ENCODE measurements around the gene LRMDA.

The LRMDA gene

DNA sequence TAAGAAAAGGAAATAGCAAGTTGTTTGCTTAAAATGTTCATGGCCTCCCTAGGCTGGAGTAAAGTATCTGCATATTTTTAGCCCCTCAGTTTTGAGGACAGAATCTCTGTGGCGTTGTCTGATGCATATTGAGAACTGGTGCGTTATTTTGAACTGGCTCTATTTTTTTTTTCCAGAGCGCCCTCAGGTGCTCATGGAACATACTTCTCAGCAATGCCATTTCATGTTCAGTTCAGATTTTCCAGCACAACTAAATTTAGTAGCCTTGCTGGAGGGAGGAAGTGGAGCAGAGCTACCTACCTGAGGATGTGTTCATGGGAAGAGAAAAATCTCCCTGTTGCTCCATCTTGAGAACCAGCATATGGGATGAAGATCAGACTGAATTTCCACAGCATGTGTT is 870.5 kb downstream of the LRMDA start:
- no peak for FAIRE-seq

DNA sequence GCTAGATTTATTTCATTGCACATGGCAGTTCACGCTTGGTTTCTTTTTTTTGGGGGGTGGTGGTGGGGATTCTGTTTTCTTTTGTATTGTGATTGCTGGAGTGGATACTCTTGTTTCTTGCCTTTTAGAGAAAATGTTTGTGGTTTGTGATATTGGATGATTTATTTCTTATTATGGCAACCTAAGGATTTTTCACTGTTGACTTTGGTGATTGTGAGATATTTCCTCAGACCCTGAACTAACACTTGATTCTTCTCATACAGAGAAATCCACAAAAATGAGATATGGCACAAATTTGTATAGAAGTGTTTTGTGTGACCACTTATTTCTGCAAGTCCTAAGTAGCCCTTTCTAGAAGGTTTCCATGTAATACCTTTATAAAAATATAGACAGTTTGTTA is 871.1 kb downstream of the LRMDA start:
- FAIRE-seq, result no peak

DNA sequence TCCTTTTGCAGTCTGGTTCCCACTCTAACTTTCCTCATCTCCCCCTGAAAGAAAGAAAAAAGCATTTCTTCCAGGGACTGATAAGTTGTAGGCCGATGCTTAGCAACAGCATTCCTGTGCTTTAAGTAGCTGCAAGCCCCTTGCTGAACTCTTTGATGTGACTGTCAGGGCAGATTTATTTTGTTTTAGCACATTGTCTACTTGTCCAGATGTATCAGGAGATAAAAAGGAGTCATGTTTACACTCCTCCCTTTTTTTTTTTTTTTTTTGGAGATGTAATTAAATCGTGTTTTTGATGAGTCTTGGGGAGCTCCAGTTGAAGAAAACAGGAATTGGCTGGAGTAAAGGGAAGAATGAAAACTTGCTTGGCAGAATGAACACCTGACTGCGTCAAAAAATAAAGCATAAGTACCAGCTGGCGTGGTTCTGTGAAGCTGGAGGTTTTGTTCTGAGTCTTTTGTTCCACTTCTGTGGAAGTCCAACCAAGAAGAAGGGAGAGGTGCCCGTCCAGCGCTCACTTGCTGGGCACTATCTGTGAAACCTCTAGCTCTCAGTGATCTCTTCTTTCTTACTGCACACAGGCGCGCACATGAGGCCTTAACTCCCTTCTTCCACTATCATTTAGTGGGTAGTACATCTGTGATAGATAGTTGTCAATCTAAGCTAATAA is 871.7 kb downstream of the LRMDA start:
- FAIRE-seq, result no peak

DNA sequence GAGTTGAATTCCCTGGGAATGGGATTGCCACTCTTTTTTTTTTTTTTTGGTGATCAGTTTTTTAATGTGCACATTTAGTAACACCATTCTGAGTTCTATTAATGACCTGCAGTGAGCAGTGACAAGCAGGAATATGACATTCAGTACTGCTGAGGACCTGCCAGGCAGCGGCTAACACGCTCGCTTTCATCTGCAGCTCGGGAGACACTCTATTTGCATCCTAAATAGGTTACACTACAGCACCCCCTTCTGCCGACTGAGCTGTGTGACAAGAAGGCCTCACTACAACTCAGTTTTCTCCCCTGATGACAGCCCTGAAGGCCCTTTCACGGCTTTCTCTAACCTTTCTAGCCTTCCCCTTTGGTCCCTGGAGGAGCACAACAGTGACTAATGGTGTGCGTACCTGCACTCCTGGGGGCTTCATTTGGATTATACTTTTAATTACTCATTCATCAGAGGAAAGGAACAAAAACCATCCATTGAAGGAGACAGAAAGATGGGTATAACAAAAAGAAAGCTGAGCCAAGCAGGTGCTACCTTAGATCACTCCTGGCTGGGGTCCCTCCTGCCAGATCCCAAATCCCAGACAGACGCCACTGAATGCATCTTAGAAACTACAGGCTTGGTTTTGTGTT is 872.4 kb downstream of the LRMDA start:
- no peak for FAIRE-seq

DNA sequence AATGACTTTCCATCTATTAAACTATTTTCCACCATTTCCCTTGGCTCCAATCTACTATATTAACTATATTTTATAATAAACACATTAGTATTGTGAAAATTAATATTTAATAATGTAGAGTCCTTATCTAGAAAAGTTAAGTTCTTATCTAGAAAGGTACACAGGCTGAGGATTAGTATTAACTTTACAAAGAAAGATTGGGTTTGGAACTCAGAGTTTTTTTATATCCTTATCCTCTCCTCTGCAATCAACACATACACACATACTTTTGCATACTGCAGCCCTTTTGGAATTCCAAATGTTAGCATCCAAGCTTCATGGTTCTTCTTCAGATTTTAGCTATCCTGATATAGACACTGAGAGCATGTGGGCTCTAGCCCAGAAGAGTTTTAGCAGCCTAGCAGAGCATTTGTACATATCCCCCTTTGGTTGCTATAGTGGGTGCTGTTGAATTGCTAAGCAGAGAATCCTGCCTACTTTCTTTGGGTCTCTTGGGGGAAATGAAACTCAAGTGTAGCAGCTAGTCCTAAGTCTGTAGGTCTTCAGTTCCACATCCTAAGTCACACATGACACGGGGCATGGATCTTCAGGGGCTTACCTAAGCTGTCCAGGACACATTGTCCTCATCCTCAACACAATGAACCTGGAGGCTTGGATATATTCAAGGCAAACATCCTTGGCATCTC is 874.6 kb downstream of the LRMDA start:
- no peak for FAIRE-seq

DNA sequence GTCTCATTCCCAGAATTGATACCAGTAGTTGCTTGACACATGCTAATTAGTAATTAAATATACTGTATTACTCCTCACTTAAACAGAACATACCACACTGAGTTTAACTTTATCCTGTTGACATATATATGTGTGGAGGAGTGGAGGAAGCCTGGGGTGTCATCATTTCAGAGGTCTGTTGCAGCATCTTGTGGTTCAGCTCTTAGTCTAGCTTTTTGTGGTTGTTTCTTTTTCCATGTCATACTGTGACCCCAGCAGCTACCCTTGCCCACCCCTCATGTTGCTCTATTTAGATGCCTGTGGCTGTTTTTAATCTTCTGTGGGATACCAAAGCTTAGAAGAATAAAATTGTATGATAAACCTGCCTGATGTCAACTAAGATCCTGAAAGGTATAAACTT is 875.4 kb downstream of the LRMDA start:
- no peak for FAIRE-seq

DNA sequence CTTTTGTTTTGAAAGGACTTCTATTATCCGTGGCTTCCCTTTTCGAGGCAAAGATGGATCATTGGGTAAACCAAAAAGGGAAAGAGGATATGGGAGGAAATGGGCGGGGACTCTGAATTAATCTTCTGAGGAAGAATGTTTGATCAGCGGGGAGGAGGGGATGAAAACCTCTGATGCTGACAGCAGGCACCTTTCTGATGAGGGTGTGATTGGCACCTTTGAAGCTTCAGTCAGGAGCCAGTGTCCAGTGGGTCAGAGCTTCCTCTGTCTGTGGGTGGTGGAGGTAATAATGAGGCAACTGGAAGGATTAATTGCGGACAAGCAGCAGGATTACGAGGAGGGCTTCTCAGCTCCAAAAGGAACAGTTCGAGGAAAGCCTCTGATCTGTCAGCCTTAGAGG is 877.6 kb downstream of the LRMDA start:
- FAIRE-seq, result no peak

DNA sequence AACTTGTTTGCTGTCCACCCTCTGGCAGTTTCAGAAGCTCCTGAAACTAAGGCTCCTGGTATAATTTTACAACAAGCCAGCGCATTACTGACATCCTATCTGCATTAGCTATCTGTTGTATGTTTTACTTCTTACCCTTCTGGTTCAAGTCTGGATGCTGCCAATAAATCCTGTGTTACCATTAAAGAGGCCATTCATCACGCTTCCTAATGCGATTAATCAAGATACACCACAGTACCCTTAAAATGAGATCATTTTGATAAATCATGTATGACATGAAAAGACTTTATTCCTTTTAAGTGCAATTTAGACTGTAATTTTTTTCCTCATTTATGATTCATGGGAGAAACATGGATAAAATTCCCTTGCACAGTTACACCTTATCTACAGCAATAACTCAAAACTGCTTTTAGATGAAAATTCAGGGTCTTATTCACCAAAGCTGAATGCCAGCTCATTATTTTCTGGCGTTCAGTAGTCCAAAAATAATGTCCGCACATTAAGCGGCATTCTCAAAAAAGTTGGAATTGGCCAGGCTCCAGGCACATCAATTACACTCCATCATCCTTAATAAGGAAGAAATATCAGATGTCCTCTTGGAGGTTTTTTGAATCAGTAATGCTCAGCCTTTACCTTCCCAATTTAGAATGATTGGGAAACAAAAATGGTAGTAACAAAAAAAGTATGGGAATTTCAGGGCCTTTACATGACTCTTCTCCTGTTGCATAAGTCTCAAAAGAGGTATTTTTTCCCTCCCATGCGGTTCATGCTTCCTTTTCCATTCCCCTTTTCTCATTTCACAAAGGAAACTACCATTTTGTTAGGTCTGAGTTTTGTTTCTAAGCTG is 878.5 kb downstream of the LRMDA start:
- no peak for FAIRE-seq

DNA sequence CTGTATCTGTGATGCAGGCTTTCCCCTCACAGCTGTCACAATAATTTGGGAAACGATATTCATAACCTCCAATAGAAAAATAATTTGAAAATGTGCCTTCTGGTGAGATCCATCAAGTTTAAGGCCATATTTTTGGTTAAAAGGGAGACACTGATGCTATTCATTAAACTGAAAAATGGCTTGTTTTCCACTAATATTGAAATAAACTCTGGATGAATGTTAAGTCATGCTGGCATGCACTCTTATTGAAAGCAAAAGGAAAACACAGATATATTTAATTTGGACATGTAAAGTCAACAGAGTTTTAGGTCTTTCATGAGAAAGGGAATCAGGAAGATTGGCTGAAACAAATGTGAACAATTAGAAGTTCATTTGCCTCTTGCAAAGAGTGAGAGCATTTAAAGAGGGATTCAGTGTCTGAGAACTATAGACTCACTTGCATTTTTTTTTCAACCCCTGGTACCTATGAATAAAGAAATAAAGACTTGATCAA is 879.2 kb downstream of the LRMDA start:
- no peak for FAIRE-seq

DNA sequence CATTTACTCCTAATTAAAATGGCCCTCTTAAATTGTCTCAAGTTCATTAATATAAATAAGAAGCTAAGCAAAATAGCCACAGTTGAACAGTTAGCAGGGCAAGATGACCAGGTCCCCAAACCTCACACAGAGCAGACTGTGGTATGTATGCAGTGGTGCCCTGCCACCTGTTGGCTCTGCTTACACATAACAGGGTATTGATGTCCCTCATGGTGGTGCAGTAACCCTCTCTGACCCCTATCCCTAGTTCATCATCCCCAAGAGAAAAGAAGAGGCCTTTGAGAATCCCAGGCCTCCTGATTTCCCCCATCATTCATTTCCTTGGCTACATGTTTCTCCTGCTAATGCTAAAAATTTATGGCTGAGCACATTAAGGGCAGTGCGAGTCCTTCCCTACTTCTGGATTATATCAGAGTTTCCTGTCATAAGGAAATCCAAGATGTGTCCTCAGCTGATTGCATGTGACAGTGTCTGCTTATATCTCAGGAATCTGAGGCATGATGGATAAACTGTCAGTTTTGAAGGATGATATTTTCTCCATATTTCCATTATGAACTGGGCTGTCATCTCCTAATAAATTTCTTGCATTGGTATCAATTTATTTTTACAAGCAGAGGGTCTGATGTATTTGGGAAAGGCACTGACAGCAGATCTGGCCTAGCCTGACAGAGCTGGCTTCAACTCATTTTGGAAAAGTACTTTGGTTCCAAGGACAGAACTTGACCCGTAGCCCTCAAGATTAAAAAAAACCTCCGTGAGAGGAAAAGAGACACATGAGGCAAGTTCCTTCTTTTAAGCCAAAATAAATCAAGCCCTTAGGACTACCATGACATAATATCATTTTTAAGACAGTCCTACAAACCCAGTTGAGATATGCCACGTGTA is 880.6 kb downstream of the LRMDA start:
- FAIRE-seq, result no peak

DNA sequence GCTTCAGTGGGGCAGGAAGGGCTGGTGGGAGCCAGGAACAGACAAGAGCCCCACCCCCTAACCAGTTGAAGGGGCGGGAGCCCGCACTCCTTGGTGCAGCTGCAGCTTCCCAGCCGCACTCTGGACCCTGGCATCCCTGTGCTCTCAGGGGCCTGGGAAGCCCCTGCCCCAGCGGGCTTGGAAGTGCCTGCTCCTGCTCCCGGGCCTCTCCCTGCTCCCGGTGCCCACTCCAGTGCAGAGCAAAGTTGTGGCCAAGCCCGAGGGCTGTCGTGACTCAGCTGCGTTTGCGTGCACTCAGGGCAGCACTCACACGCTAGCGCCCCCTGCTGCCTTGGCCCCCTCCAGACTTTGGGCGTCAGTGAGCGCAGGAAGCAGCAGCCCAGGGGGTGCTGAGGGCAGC is 883.8 kb downstream of the LRMDA start:
- no peak for FAIRE-seq

DNA sequence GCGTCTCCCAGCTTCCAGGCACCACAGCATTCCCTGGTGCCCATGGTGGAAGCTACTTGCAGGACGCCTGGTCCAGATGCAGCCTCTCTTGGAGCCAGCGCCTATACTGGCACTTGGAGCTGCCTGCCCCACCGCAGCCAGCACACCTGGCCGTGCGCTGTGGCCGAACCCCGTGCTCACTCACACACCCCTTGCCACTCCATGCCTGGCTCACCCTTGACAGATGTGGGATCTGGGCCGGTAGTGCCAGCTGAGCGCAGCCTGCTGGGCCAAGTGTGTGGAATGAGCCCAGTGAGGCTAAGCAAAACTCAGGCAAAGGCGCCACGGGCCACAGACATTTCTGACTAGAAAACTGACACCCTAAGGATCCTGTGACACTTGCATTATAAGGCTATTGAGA is 884.8 kb downstream of the LRMDA start:
- FAIRE-seq, result no peak

DNA sequence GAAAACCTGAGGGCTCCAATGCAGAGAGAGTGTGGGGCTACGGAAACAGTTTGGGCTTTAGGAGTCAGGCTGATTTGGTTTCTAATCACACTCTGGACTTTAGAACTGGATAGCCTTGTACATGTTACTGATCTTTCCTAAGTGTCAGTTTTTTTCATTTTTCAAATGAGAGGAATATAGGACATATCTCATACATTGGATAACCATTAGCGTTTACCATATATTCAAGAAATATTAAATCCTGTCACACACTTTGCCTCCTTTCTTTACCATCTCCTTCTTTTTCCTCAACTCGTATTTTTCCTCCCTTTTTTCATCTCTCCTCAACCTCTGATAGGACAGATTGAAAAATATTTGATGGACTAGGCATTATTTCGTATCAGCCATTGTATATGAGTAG is 885.7 kb downstream of the LRMDA start:
- FAIRE-seq, result no peak

DNA sequence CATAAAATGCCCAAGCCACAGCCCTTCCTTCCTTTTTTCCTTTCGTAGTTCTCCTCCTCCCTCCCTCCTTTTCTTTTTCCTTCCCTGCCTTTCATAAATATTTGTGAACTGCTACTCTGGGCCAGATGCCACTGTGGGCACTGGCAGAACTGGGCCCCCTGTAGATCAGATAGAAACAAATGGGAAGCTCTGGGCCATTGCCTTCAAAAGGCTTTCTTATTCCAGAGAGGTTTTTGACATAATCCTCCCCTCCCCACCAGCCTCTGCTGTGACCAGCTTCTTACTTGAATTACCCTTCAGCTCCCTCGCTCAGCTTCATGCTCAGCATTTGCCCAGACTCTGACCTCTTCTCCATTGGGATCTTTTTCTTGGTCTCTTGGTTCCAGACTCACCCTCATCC is 886.8 kb downstream of the LRMDA start:
- FAIRE-seq, result no peak

DNA sequence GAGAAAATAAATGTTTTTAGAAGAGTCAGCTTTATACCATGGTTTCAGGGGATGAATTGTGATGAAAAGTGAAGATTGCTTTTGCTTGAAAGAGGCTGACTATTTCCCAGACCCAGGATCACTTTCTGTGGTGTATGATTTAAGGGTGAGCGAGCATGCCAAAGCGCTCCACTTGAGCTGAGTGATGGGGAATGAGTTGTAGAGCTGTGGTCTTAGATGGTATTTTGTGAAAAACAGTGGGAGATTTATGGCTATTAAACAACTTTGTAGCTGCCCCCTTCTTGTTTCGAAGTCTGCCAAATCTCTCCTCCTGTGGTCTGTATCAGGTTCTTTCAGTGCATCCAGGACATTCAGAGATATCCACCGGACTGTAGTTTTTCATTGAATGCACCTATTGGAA is 888.2 kb downstream of the LRMDA start:
- no peak for FAIRE-seq

DNA sequence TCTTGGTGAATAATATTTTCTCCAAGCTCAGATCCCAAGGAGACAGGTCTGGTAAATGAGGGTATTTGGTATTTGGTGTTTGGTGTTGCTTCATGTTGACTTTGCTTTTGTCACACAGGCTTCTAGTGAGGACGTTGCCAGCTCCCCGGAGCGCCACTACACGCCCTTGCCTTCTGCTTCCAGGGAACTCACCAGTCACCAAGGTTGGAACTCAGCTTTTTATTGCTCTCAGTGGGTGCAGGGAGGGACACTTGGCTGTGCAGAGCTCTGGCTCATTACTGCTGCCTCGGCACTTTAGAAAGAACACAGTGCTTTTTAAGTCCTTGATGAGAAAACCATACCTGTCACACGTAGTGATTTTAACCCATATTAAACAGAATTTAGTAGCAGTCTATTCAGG is 892.9 kb downstream of the LRMDA start:
- no peak for FAIRE-seq

DNA sequence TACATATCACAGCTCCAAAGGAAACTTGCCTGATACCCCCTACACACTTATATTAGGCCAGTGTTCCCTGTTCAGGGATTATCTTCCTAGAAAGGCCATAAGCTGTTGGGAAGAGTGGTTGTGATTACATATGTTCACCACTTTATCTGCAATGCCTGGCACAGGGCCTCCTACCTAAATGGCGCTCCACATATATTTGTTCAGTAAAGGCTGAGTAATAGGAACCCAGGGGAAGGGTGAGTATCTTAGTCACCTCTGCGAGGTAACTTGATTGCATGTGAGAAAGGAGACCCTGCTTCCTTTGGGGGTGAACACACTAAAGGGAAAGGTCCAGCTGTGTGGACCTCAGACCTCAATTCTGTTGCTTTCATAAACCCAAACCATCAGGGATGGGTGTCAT is 896.0 kb downstream of the LRMDA start:
- no peak for FAIRE-seq

DNA sequence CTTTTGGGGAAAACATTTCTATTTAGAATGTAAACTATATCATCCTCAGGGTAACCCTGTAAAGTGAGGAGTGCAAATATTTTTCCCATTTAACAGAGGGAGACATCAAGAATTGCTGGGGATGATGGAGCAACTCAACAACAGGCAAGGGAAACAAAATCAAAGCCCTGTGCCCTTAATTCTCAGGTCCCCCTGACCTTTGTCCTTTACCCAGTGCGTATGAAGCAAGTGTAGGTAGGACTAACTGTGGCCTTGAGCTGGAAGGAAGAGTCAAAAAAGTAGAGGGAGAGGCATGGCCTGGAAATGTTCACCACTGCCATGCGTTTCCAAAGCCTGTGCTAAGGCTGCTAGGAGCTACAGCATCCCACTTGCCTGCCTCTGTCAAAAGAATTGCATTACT is 896.9 kb downstream of the LRMDA start:
- no peak for FAIRE-seq

DNA sequence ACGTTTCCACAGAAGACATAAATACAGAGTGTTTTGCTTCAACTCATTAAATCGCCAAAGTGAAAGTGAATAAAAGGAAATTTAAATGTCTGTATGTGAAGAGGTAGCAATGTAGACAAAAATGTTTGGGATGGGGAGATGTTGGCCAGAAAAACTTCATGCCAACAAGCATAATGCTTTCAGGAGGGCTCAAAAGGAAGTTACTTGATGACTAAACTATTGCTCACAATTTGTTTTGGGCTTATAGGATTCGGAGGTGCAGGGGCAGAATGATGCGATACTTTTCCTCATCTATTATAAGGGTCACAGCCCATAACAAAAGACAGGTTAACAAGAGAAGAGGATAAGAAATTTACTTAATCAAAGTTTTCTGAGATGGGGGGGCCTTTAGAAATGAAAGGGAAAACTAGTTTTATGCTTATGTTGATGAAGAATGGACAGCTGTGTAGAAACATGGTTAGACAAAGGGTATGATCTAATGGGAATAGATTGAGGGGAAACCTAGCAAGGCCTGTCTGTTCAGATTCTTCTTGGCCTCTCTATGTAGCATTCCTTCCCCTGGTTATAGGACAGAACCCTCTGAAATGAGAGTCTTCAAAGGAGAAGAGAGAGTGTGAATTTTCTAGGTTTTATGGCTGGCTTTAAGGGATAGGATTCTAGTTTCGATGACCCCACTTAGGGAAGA is 898.6 kb downstream of the LRMDA start:
- FAIRE-seq, result no peak

DNA sequence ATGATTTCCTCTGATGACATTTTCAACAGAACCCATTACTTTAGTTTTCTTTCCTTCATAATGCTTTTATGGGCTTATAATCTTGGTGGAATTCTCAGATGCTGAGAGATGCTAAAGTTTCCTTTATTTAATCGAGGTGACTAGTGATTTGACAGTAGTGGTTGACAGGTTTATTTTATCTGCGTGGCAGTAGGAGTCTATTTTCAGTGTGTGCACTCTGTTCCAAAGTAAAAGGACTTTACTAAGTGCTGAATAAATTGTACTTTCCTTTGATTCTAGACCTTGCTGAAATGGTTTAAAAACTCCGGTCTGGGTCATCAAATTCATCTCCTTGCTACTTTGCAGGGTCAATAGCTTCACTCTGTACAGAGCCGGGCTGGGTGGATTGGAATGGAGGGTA is 900.3 kb downstream of the LRMDA start:
- FAIRE-seq, result no peak

DNA sequence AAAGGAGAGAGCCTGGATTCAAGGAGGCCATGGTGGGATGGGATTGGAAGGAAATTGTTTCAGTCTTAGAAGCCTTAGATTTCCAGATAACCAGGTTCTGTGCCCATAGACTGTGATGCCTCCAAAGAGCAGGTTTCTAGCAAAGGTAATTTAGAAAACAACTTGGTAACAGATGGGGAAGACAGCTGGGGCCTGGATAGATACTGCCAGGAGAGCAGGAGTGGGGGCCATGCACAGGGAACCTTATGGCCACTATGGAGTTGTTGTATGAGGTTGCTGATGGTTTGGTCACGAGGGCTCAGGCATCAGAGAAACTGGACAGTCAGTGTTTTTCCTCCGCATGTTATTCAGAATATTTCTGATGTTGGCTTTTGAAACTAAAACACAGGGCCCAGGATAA is 901.9 kb downstream of the LRMDA start:
- FAIRE-seq, result no peak

DNA sequence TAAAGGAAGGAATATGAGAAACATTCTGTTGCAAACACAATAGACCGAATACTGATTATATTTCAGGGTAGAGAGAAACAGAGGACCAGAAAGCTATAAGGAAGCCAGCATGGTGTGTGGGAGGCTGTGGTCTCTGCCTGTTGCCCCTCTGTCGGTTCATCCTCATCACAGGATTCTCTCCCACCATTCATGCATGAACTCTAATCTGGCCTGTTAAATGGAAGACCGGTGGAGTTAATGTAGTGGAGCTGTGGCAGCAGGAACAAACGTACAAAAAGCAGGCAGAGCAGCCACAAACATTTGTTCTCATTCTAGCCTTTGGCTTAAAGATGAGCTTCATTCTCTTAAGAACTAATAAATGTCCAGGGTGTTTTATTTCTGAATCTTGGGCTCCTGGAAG is 902.4 kb downstream of the LRMDA start:
- no peak for FAIRE-seq

Data from G401.6 (cell line).